Stimulated activated CD4-positive, alpha-beta T cell treated with anti-CD3 and anti-CD28 coated beads, Interleukin-4, amount 100 ng/mL, for 48 hours (primary cell): ENCODE measurements around the gene ZBTB3.
"Not testable (repeated sequence)": the region's sequence is repeated elsewhere in the genome, so short reads cannot be mapped to it uniquely, and the experiment has no call there.

Experiments
- DNase-seq, 2 donors: peaks; one replicate each; pipeline ENCODE4 v3.0.0-alpha.2; 2020; ENCODE audit warnings: low read depth in 2 of 2

The ZBTB3 gene

DNA sequence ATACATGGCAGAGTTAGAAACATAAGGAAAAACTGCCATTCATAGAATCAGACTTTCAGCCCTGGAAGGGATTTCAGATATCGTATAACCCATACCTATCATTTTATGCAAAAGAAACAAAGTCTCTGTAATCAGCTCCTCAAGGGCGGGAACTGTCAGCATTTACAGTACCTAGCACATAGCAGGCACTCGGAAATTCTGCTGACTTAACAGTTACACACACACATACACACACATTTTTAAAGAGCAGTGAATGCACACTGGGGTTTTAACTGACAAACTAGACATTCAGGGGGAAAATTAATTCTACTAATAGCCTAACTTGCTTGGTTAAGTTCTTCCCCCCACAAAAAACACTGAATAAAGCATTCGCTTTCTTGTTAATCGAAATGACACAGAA, 37.8 kb downstream of the ZBTB3 start:
- DNase-seq = no peak

DNA sequence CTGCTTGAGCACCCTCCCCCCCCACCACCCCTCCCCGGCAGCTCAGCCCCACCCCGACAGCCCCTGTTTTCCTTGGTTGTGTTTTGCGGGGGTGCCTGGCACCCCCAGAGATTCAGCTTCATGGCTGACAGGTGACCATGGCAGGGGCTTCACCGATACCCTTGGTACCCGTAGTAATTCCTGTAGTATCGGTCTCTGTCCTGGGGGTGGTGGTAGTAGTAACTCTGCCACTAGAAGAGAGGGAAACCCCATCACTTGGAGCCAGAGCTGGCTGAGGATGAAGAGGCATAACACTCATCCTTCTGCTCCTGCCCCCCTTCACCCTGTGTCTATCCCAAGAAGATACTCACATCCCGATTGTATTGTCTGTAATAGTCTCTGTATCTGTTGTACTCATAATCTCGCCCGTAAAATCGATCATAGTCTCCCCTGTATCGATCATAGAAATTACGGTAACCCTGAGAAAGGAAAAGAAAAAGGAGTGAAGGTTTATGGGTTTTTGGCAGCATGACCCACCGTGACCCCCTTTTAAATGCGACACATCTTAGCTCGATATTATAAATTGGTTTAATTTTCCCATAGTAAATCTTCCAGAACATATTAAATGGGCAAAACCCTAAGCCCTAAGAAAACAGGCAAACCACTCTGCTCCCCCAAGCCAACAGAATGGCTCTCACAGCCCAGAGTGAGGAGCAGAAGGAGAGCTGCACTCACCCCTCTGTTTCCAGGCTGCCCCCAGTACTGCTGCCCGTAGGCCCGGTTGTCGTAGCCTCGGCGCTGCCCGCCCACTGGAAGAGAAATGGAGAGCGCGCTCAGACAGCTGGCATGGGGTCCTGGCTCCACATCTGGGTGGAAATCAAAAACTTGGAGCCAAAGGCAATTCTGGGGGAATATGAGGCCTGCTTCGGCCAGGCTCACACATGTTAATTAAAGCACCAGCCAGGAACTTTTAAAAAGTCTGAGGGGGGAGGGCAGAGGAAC, 38.5 kb downstream of the ZBTB3 start:
- no peak for DNase-seq

GRCh38 chr11:62713343-62713742, 40.6 kb downstream of the ZBTB3 start:
- DNase-seq = no peak

DNA sequence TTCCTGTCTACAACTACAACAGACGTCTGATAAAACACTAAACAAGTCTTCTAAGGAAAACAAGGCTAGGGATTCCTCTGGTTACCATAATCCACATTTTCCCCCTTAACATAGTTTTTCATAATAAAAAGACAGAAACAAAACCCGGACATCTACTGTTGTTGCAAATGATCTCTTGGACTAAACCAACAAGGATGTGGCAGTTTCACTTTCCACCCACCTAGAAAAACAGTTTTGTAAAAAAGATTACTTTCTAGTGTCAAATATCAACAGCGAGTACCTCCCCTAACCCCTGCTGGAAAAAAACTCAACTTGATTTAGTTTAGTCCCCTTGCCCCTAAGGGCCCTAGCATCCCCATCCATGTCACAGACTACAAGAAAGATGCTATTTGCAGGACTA, 41.1 kb downstream of the ZBTB3 start:
- DNase-seq = no peak

- DNase-seq = no peak
These were observed 41.6 kb downstream of the ZBTB3 start for GRCh38 chr11:62712276-62712812.

DNA sequence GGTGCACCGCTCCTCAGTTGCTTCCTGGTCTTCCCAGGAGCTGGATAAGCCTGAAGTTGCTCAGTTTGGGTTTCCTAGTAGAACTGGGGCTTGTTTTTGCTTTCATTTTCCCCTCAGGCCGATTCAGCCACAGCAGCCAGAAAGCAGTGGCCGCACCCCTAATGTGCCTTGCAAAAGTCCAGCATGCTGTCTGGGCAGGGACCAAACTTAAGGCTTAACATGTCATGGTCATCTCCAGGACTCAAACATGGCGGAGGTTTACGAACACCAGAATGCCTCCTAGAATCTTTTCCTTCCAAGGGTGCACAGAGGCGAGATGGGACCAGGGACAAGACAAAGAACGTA, 44.0 kb downstream of the ZBTB3 start:
- DNase-seq = no peak

- peak; percentile 91 to 95 for DNase-seq
These were observed 44.5 kb downstream of the ZBTB3 start for GRCh38 chr11:62709247-62710000.

DNA sequence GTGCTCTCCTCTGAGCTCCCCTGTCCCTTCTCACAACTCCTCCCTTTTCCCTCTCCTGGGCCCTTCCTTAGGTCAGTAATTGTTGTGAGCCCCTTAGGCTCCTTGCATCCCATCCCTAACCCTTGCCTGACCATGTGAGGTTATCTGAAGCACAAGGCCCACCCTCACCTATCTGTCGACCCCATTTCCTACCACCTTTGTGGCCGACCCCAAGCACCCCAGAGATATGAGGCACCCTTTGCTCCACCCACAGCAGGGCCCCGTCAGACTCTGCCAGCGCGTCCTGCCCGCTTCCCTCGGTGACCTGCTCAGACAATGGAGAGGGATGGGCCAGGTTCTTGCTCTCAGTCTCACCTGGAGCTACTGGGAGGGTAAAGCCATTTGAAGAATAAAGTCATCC, 45.2 kb downstream of the ZBTB3 start:
- no peak for DNase-seq

DNA sequence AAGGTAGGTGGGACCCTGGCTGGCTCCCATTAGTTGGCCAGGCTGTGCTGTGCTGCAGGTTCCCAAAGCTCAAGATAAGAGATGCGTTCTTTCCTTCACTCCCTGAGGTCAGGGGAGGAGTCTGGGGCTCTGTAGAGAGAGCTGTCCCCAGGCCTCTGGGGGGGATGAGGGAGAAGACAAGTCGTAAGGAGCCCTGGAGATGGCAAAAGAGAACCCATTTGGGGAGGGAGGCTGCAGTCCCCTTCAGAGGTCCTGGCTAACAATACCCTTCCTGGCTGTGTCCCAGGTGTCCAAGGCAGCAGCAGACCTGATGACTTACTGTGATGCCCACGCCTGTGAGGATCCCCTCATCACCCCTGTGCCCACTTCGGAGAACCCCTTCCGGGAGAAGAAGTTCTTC, 45.6 kb downstream of the ZBTB3 start:
- DNase-seq = no peak

- DNase-seq = no peak
These were observed 46.6 kb downstream of the ZBTB3 start, which contains the start of the genes BSCL2 and GNG3 for GRCh38 chr11:62707277-62707861. BSCL2 (minus strand) TSS chr11:62707424; CDS start chr11:62707195, 229 bp downstream. GNG3 (plus strand) TSS chr11:62707676; CDS start chr11:62708296, 620 bp downstream.

DNA sequence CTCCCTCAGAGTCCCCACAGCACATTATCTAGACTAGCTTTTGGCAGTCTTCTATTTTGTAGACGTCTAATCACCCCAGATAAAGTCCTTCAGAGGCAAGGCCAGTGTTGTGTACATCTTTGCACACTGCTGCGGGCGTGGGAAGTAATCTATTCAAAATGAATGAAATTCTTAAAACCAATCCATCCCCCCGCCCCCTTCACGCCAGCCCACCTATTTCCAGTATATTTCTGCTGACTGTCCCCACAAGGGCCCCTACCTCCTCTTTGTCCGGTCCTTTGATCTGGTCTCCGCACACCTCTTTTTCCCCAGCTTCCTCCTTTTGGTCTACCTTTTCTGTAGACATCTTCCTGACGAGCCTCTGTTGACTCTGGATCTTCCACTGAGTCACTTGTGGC, 47.1 kb downstream of the ZBTB3 start:
- DNase-seq = no peak

DNA sequence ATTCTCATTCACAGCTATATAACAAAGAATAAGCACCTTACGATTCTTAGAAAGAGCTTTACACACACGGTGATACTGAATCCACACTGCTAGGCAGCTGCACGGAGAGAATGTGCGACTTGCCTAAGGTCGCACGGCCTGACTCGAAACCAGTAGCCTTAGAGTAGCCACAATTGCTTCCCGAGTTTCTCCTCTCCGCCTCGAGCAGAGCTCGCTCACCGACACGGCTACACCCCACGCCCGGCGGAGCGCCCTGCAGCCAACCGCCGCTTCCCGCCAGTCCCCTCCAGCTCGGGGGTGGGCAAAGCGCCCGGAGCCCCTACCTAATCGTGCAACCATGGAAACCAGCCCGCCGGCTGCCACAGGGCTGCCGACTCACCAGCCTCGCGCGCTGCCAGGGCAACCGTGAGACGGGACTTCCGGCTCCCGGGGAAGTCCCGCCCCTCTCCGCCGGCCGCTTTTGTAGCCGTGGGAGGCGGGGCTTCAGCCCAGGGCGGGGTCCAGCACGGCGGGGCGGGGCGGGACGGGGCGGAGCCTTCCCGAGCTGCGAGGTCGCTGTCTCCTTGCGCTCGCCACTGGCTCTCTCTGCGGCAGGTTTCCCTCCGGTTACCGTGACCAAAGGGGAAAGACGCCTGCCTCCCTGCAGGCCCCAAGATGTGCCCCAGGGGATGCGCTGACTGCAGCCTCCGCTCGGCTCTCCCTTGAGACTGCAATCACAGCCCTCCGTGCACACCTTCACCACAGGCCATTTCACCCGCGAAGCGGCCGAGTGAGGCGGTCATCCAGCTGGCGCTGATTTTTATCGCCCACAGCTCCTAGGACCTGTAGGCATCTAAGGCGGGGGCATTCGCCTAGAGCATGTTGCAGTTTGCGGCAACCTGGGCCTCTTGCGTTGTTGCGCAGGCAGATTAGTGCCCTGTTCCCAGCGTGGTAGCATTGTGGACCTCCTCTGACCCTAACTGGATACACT, 47.8 kb downstream of the ZBTB3 start:
- peak; percentile 90 to 96 for DNase-seq

GRCh38 chr11:62705413-62705812, 48.5 kb downstream of the ZBTB3 start:
- no peak for DNase-seq

DNA sequence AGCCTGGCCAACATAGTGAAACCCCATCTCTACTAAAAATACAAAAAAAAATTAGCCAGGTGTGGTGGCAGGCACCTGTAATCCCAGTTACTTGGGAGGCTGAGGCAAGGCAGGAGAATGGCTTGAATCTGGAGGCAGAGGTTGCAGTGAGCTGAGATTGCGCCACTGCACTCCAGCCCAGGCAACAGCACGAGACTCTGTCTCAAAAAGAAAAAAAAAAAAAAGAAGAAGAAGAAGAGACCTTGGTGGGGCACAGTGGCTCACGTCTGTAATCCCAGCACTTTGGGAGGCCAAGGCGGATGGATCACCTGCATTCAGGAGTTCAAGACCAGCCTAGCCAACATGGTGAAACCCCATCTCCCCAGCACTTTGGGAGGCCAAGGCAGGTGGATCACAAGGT, 50.0 kb downstream of the ZBTB3 start:
- DNase-seq = not testable (repeated sequence)

GRCh38 chr11:62702246-62702645, 51.7 kb downstream of the ZBTB3 start:
- no peak for DNase-seq
